Hepatocyte (in vitro differentiated cells): Measurements from ENCODE around the gene GAS1.

Experiments used
- CTCF ChIP-seq: fragments of 200-600 bp; sonication (generic); IDR thresholded peaks from 2 replicates; pipeline ENCODE4 v1.5.1; 2016; ENCODE audit warnings: antibody characterized with exemption, mild to moderate bottlenecking; ENCODE audit not compliant: poor library complexity
- EZH2phosphoT487 ChIP-seq: fragments of 200-600 bp; sonication (generic); IDR thresholded peaks from one replicate; pipeline ENCODE4 v1.6.1; 2018; ENCODE audit warnings: antibody characterized with exemption, mild to moderate bottlenecking, low read depth, moderate library complexity; ENCODE audit not compliant: unreplicated experiment, severe bottlenecking

GRCh38 chr9:86907346-86907745, 40.0 kb downstream of the GAS1 start:
- TF ChIP-seq CTCF (no peak), EZH2phosphoT487 (no peak)
